Measurements from ENCODE around the gene SHANK2.

Gene SHANK2

DNA sequence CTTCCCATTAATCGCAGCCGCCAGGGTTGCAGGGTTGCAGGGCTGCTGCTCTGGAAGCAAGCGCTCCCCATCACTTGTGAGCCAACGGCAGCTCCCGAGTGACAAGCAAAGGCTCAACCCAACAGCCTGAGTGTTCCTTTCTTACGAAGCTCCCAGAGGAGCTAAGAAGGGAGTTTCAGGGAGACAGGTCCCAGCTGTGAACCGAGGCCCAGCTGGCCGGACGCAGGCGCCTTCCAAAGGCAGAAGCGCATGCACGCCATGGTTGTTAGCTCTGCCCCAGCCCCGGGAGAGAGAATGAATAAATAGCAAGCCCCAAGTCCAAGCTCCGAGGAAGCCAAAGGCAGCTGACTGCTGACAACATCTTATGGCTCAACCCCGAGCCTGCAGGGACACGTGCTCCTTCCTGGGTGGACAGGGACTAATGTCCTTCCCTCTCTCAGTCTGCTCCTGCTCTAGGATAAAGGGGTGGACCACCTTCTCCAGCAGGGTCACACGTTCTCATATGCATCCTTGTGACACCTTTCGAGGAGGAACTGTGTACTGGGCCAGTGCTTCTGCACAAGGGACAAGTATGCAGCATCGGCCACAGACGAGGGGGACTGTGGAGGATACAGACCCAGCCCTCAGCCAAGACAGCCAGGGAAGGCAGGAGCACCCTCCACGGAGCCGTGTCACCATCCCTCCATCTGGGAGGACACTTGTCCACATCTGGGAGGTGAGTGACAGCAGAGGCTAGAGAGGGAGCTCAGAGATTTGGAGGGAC is 29.9 kb downstream of the SHANK2 start:
- DNase-seq (ENCODE audit: low spot score), result no peak

DNA sequence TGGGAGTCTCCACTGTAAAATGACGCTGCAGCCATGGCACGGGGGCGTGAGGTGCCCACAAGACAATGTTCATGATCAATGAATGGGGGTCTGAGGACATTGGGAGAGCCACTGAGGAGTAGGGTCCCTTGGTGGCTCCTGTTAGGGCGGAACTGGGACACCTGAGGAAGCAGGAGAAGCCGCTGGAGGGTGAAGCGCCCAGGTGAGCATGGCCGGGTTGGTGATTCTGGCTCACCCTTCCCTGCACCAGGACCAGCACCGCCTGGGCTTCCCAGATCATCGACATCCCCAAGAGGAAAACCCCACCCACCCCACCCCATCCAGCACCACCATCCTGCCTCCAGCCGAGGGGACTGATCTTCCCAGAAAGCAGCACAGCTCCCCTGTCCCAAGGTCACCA is 30.6 kb downstream of the SHANK2 start:
- no peak for DNase-seq (ENCODE audit: low spot score)

GRCh38 chr11:71221201-71221600 is 31.2 kb downstream of the SHANK2 start:
- DNase-seq (ENCODE audit: low spot score), result no peak

GRCh38 chr11:71218789-71219499 is 33.4 kb downstream of the SHANK2 start:
- DNase-seq (ENCODE audit: low spot score), result no peak

- no peak for DNase-seq (ENCODE audit: low spot score)
These were observed 36.9 kb downstream of the SHANK2 start for GRCh38 chr11:71215425-71215965.

- no peak for DNase-seq (ENCODE audit: low spot score)
These were observed 37.6 kb downstream of the SHANK2 start for GRCh38 chr11:71214553-71215424.

GRCh38 chr11:71213696-71214552 is 38.5 kb downstream of the SHANK2 start:
- DNase-seq (ENCODE audit: low spot score), result no peak

- no peak for DNase-seq (ENCODE audit: low spot score)
These were observed 39.4 kb downstream of the SHANK2 start for GRCh38 chr11:71212871-71213559.

DNA sequence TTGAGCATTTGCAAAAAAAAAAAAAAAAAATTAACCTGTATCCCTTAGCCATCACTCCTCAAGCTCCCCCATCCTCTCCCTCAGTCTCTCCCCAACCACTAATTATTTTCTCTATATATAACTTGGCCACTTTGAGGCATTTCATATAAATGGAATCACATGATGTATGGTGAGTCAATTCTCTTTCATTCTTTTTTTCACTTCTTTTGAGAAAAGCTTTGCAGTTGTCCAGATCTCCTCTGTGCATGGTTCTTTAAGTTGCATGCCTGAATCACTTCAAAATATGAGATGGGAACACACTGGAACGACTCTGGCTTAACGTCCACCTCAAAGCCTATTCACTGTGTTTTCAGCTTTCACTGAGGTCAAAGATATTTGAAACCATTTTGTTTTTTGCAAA is 40.7 kb downstream of the SHANK2 start:
- DNase-seq (ENCODE audit: low spot score), result no peak

- DNase-seq (ENCODE audit: low spot score), result no peak
These were observed 41.5 kb downstream of the SHANK2 start for GRCh38 chr11:71210861-71211260.

GRCh38 chr11:71209656-71210055 is 42.7 kb downstream of the SHANK2 start:
- no peak for DNase-seq (ENCODE audit: low spot score)

DNA sequence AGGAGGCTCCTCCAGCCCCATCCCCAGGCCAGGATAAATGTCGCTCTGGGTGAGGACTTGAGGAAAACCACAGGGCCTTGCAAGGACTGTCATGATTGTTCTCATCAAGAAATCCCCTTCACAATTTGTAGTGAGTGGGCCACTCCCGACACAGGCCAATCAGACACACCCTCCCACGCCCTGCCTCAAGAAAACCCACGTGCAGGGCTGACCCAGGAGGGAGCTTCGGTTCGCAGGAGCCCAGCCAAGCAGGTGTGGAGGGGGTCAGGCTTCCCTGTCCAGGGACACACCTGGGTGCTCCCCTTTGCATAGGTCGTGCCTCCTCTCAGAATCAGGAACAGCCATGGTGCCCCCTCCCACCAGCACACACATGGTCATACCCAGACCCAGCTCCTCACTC is 43.2 kb downstream of the SHANK2 start:
- DNase-seq (ENCODE audit: low spot score), result no peak

- DNase-seq (ENCODE audit: low spot score), result no peak
These were observed 44.2 kb downstream of the SHANK2 start for GRCh38 chr11:71208011-71208774.

DNA sequence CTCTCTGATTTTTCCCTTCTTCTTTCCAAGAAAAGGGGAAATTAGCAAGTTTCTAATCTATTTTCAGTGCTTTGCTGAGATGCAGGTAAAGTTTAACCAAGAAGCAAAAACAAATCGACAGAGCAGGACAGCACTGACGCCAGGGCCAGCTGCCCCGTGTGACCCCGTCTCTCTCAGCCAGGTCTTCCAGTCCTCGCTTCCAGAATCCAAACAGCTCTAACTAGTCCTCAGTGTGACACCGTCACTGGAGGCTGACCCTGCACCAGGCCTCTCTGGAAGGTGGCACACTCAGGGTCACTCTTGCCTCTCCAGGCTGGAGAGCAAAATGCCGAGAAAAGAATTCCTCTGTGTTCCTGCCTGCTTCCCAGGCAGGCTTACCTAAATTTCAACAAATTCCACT is 44.8 kb downstream of the SHANK2 start:
- DNase-seq (ENCODE audit: low spot score), result no peak

- DNase-seq (ENCODE audit: low spot score), result no peak
These were observed 46.2 kb downstream of the SHANK2 start for GRCh38 chr11:71206186-71206585.

DNA sequence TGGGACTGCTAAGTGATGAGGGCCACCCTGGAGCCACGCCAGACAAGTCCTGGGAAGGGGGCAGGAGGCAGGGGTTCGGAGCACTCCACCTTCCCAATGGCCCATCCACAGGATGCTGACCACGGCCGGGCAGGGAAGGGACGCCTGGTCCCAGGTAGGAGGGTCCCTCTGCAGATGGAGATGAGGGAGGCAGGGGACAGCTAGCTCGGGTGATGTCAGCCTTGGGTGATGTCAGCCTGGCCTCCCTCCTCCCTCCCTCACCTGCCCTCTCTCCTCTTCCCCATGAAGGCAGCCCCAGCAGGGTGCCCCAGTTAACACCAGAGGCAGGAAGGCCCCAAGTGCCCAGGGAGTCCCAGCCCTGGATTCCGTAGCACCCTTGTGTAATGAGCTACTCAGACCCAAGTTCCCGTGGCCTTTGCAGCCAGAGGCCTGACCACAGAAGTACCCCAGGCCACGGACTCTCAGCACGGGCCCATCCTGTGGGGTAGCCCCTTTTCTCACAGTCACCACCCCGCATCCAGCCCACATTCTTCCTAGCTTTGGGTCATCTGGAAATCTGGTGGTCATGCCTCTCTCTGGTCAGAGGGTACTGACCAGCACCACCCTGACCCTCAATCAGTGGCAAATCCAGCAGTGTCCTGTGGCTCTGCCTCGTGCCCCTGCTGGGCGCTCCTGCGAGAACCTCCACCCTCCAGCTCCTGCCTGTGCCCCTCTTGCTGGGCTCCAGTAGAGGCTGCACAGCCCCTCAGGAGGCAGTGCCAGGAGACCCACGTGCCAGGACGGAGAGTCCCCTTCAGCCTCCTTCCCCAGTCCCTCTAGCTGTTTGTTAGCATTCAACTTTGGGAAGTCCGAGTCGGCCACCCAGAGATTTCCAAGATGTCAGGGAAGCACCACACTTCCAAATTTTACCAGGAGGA is 47.4 kb downstream of the SHANK2 start:
- no peak for DNase-seq (ENCODE audit: low spot score)

- DNase-seq (ENCODE audit: low spot score), result no peak
These were observed 48.1 kb downstream of the SHANK2 start for GRCh38 chr11:71204294-71204693.

DNA sequence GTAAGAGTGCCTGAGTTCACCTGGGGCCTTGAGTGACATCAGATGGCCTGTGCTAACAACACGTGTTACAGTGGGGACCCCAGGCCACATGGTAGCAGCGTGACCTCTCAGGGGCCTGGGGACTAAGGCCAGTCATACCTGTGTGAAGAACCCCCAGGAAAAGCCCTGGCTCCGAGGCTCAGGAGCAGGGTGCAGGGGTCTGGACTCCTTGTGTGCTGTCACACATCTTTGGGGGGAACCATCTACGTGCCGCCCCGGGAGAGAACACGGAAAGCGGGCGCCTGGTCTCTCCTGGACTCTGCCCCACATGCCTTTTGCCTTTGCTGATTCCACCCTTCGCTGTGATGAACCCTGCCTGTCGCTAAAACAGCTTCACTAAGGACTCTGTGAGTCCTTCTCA is 48.7 kb downstream of the SHANK2 start:
- no peak for DNase-seq (ENCODE audit: low spot score)

- DNase-seq (ENCODE audit: low spot score), result no peak
These were observed 49.4 kb downstream of the SHANK2 start for GRCh38 chr11:71202966-71203365.
